NCI-H2107 treated with DMSO at 0.1 percent for 48 hours (cell line): ENCODE data around the gene STPG3.
A peak's percentile ranks its signal among the peaks of the same experiment; 100 is the strongest.

ENCODE experiments used
- DNase-seq: peaks from one replicate; lab custom pipeline; 2025; ENCODE audit not compliant: unreplicated experiment; lab: John Stamatoyannopoulos, UW

Gene STPG3

DNA sequence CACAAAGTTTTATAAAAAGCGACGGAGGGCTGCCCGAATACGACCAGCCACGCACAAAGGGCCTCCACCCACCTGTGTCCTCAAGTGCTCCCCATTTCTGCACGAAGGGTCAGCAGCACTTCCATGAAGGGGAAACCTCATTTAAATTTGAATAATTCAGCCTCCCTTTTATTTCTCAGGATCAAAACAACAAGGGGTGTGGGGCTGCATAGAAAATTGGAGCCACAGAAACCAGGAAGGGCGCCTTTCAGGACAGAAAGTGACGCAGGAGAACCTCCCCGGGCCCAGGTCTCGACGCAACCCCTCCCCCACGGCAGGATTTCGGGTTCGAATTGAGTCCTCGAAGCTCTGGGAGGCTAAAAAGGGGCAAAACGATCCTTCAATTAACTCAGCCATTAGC lies 48.9 kb downstream of the STPG3 start:
- no peak for DNase-seq

DNA sequence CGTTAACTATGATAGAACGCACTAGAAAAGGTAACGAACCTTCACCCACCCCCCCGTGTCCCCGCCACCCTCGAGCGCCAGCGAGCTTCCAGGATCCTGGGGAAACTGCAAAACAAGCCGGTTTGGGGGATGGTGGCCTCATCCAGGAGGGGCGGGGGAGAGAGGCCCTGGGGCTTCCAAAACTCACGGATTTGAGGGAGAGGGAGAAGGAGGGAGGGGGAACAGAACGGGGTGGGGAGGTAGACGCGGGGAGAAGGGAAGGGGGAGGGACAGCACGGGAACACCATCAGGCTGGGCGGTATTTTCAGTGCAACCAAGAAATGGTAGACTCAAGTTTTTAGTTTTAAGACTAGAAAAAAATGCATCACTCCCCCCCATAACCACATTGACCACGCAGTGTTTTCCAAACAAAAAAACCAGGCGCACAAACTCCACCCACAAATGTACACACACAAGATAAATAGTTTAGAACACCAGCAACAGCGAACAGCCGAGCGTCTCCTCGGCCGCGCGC lies 49.5 kb downstream of the STPG3 start:
- no peak for DNase-seq

DNA sequence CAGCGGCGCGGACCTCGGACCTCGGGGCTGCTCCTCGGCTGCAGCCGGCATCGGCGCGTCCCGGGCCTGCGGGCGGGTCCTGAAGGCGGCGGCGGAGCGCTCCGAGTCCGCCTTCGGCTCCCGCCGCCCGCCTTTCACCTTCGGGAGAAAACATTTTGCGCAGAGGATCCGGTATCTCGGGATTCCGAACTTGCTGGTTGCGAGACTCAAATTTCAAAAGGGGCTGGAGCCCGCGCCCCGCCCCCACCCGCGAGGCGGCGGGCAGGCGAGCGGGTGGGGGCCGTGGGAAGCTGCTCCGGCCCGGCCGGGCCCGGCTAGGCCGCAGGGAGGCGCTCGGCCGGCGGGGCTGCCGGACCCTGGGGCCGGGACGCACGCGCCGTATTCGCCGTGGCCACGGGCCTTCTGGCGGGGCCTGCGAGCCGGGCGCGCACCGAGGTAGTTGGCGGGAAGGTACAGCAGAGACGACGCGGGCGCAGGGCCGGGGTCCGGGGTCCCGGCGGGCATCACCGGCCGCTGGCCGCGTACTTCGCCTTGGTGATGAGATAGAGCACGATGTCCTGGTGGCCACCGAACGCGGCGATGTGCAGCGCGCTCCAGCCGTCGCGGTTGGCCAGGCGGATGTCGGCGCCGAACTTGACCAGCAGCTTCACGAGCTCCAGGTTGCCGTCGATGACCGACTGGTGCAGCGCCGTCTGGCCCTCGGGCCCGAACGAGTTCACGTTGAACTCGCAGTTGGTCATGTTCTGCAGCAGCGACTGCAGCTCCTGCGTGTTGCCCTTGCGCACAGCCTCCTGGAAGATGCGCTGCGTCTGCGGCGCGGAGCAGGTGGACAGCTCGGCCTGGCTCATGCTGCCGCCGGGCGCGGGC lies 50.2 kb downstream of the STPG3 start:
- no peak for DNase-seq

DNA sequence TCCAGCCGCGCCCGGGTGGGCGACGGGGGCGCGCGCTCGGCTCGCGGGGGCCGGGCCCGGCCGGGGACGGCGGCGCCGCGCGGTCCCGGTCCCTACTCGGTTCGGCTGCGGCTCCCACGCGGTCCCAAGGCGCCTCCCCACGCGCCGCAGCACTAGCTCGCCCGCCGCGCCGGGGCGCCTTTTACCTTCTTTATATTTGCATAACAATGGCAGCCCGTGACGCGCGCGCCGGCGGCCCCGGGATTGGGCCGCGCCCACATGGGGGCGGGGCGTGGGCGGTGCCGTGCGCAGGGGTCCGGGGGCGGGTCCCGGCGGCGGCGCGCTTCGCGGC lies 51.0 kb downstream of the STPG3 start, which contains the start of gene NRARP:
NRARP (minus strand) TSS at position 154 of the 331 bp plus-strand sequence. CDS start 343 bp downstream, outside the sequence.
- peak; percentile 33 for DNase-seq

DNA sequence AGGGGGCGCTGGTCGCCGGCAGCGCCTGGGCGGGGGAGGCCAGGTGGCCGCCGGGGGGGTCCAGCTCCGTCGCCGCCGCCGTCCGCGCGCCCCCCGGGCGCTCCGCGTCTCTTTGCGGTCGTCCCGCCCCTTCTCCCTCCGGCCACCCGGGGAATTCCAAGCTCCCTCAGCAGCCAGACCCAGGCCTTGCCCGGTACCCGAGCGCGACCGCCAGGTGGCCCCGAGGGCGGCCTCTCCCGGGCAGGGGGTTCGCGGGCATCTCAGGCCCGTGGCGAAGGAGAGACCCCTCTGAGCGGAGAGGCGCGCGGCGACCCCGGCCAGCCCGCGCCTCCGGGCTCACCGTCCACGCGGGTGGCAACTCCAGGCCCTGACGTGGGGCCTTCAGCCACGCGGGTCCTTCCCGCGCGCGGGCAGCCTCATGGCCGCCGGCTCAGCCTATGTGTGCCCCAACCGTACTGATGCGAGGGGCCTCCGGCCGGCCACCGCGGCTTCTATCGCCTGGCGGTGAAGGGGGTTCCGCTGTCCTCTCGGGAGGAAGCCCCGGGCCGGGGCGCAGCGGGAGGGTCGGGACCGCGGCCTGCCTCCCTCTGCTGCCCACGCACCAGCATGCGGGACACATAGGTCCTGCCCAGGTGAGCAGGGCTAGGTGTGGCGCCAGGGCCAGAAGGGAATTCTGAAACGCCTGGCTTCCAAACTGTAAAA lies 51.5 kb downstream of the STPG3 start:
- DNase-seq, result no peak
